ENCODE results near the gene SH3BP2.

The SH3BP2 gene

DNA sequence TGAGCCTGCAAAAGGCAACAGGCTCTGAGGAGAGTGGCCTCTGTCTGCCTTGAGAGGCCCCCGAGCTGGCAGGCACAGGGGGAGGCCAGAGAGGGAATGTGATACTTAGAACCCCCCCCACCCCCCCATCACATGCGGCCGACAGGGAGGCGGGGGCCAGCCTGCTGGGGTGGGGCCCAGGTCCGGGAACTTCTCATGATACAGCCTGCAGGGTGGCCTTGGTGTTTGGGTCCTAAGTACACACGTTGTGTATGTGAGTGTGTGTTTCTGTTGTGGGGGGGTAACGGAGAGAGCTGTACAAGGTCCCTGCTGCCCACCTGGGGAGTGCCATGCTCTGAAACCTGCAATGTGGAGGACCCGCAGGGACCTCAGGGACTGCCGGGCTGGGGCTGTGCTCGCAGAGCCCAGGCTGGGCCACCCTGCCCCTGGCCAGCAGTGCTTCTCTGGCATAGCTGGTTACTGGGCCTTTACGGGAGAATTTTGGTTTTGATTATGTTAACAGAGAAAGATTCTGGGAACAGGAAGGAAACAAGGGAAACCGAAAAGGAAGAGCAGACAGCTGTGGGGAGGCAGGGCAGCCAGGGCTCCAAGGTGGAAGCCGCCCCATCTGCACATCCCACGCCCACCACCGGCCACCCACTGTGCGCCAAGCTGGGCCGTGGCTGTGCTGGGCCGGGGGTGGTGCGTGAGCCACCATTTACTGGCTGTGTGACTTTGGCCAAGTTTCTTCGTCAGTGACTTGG lies 19.9 kb downstream of the SH3BP2 start:
- Histone ChIP-seq H3K4me3 (ENCODE audit: low read depth, low read length) (no peak overlapping the region), H3K9me3 (ENCODE audit: control insufficient read depth, insufficient read depth, low read length) (no peaks in the 10 kb centered on the region), H3K27me3 (ENCODE audit: control insufficient read depth, insufficient read depth, low read length) (peaks cover 5% of the 10 kb centered on the region), H3K36me3 (ENCODE audit: control insufficient read depth, insufficient read depth, low read length) (no peaks in the 10 kb centered on the region), H3K4me1 (ENCODE audit: control insufficient read depth, insufficient read depth, low read length) (no peaks in the 10 kb centered on the region), H3K9ac (ENCODE audit: low read depth, low read length) (no peak overlapping the region)

DNA sequence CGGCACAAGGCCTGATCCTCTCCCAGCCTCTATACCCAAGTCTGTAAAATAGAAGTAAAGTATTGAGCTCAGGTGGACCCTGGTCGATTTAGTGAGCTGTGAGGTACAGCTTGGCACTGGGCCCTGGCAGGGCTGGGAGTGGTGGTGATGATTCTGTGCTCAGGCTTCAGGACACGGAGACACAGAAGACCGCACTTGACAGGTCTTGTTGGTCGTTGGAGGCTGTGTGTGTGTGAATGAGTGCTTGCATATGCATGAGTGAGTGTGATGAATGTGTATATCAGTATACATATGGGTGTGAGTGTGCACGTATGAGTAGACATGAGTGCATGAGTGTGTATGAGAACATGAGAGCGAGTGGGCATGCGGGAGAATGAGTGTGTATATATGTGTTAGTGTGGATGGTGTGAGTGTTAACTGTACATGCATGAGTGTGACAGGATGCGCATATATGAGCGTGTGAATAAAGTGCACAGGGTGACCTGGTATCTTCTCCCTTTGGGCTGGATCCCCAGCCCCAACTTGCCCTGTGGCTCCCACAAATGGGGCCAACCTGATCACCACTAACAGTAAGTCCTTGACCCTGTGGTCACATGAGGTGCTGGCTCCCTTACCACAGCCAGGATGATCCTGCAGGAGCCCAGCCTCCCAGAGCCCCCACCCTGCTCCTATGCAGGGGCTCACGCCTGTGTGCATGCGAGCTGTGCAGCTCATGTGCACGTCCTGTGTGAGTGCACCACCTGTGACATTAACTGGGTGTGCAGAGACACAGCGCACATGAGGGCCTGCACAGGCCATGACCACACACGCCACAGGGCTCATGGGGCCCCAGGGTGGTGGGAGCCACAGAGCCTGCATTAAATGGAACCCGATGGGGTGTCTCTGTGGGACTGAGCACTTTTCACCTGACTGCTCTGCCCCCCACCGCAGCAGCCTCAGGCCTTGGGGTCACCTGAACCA lies 20.8 kb downstream of the SH3BP2 start:
- Histone ChIP-seq H3K36me3 (ENCODE audit: control insufficient read depth, insufficient read depth, low read length) (no peaks in the 10 kb centered on the region), H3K9me3 (ENCODE audit: control insufficient read depth, insufficient read depth, low read length) (no peaks in the 10 kb centered on the region), H3K4me1 (ENCODE audit: control insufficient read depth, insufficient read depth, low read length) (no peaks in the 10 kb centered on the region), H3K4me3 (ENCODE audit: low read depth, low read length) (no peak overlapping the region), H3K27me3 (ENCODE audit: control insufficient read depth, insufficient read depth, low read length) (peaks cover 5% of the 10 kb centered on the region), H3K9ac (ENCODE audit: low read depth, low read length) (no peak overlapping the region)

DNA sequence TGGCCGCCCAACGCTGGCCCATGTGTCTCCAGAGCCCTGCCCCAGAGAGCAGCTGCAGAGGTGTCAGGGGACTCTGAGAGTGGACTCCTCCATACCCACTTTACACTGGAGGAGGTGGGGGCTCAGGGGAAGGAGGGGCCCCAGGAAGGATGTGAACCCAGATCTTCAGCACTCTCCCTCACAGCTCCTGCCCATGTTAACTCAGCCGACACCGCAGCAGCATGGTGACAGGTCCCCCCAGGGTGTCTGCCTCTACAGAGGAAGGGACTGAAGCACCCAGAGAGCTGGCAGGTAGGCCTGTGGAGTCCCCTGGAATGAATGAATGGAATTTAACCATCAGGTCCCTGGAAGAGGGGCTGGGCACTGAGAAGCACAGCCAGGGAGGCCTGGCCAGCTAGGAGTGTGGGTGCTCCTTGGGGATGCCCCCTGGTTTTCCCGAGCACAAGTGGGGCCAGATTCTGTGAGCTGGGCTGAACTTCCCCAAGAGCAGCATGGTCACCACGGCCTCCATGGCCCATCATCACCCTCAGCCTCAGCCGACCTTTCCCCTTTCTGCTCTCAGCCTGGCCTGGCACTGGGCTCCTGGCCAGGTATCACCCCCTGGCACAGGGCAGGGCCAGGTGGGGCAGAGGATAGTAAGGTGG lies 21.9 kb downstream of the SH3BP2 start:
- Histone ChIP-seq H3K27me3 (ENCODE audit: control insufficient read depth, insufficient read depth, low read length) (peaks cover 5% of the 10 kb centered on the region), H3K4me3 (ENCODE audit: low read depth, low read length) (no peak overlapping the region), H3K4me1 (ENCODE audit: control insufficient read depth, insufficient read depth, low read length) (no peaks in the 10 kb centered on the region), H3K9me3 (ENCODE audit: control insufficient read depth, insufficient read depth, low read length) (no peaks in the 10 kb centered on the region), H3K9ac (ENCODE audit: low read depth, low read length) (no peak overlapping the region), H3K36me3 (ENCODE audit: control insufficient read depth, insufficient read depth, low read length) (no peaks in the 10 kb centered on the region)

DNA sequence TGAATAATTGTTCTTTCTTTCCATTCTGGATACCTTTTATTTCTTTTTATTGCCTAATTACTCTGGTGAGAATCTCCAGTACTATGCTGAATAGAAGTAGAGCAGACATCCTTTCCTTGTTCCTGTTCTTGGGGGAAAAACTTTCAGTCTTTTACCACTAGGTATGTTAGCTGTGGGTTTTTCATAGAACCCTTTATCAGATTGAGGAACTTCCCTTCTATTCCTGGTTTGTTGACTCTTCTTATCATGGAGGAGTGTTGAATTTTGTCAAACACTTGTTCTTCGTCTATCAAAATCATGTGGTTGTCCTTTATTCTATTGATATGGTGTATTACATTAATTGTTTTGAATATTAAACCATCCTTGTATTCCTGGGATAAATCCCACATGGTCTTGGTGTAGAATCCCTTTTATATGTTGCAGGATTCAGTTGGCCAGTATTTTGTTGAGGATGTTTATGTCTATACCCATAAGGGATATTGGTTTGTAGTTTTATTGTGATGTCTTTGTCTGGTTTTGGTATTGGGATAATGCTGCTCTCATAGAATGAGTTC lies 23.6 kb downstream of the SH3BP2 start:
- H3K36me3 ChIP-seq (ENCODE audit: control insufficient read depth, insufficient read depth, low read length): peaks cover 4% of the 10 kb centered on the region
- no peaks in the 10 kb centered on the region for H3K4me1 ChIP-seq (ENCODE audit: control insufficient read depth, insufficient read depth, low read length)
- no peaks in the 10 kb centered on the region for H3K9me3 ChIP-seq (ENCODE audit: control insufficient read depth, insufficient read depth, low read length)
- peaks cover 5% of the 10 kb centered on the region for H3K27me3 ChIP-seq (ENCODE audit: control insufficient read depth, insufficient read depth, low read length)
- no peak overlapping the region for H3K4me3 ChIP-seq (ENCODE audit: low read depth, low read length)
- H3K9ac ChIP-seq (ENCODE audit: low read depth, low read length): no peak overlapping the region

GRCh38 chr4:2817137-2817536 lies 24.3 kb downstream of the SH3BP2 start:
- Histone ChIP-seq H3K4me3 (ENCODE audit: low read depth, low read length) (no peak overlapping the region), H3K9me3 (ENCODE audit: control insufficient read depth, insufficient read depth, low read length) (no peaks in the 10 kb centered on the region), H3K36me3 (ENCODE audit: control insufficient read depth, insufficient read depth, low read length) (peaks cover 4% of the 10 kb centered on the region), H3K27me3 (ENCODE audit: control insufficient read depth, insufficient read depth, low read length) (peaks cover 5% of the 10 kb centered on the region), H3K4me1 (ENCODE audit: control insufficient read depth, insufficient read depth, low read length) (no peaks in the 10 kb centered on the region), H3K9ac (ENCODE audit: low read depth, low read length) (no peak overlapping the region)

DNA sequence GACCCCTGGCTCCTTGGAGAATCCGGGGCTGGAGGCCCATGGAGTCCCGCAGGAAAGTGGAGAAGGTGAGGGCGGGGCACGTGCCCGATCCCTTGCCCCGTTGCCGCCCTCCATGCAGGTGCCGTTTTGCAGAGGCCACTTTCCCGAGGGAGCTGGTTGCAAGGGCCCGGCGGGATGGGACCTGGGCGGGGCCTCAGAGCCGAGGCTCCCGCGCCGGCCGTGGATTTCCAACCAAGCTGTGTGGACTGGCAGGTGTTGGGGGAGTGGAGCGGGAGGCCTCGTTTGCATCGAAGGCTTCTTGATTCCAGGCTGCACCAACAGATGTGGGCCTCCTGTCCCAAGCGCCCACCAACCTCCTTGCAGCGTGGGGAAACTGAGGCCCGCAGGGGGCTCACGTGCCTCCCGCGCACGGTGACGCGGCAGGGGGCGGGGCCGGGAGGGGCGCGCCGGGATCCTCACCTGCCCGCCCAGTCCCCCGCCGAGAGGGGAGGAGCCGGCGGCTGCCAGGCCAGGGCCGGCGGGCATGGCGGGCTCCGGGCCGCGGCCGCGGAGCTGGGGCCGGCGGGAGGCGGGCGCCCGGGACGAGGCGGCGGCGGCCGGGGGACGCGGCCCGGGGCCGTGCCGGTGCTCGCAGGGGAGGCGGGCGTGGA lies 24.9 kb downstream of the SH3BP2 start:
- Histone ChIP-seq H3K9me3 (ENCODE audit: control insufficient read depth, insufficient read depth, low read length) (no peaks in the 10 kb centered on the region), H3K36me3 (ENCODE audit: control insufficient read depth, insufficient read depth, low read length) (peaks cover 4% of the 10 kb centered on the region), H3K9ac (ENCODE audit: low read depth, low read length) (no peak overlapping the region), H3K4me3 (ENCODE audit: low read depth, low read length) (peak overlapping the region; percentile 48), H3K4me1 (ENCODE audit: control insufficient read depth, insufficient read depth, low read length) (no peaks in the 10 kb centered on the region), H3K27me3 (ENCODE audit: control insufficient read depth, insufficient read depth, low read length) (peaks cover 5% of the 10 kb centered on the region)

DNA sequence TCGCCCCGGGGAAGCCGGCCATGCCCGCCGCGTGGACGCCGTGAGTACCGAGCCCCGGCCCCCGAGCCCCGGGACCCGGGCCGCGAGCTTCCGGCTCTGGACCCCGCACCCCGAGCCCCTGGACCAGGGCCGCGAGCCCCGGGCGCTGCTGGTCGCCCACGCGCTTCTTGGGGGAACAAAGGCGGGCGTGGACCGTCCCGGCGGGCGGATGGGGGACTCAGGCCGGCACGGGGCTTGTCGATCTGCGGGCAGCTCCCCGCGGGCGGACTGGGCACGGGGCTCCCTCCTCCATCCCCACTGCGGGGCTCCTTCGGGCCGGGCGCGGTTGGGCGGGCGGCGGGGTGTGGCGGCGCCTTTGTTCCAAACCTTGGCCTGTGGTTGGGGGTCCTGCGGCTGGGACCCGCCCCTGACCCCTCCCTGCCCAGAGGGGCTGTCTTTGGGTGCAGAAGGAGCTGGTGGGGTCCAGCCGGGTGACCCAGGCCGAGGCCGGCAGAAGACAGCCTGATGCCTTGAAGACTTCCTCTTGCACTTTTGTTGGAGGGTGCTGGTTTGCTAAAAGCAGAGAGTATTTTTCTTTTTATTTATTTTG lies 25.6 kb downstream of the SH3BP2 start:
- no peaks in the 10 kb centered on the region for H3K4me1 ChIP-seq (ENCODE audit: control insufficient read depth, insufficient read depth, low read length)
- H3K36me3 ChIP-seq (ENCODE audit: control insufficient read depth, insufficient read depth, low read length): peaks cover 9% of the 10 kb centered on the region
- peaks cover 5% of the 10 kb centered on the region for H3K27me3 ChIP-seq (ENCODE audit: control insufficient read depth, insufficient read depth, low read length)
- no peak overlapping the region for H3K9ac ChIP-seq (ENCODE audit: low read depth, low read length)
- H3K4me3 ChIP-seq (ENCODE audit: low read depth, low read length): peak overlapping the region; percentile 48
- no peaks in the 10 kb centered on the region for H3K9me3 ChIP-seq (ENCODE audit: control insufficient read depth, insufficient read depth, low read length)

GRCh38 chr4:2819244-2820215 lies 26.6 kb downstream of the SH3BP2 start:
- no peak overlapping the region for H3K9ac ChIP-seq (ENCODE audit: low read depth, low read length)
- H3K4me1 ChIP-seq (ENCODE audit: control insufficient read depth, insufficient read depth, low read length): no peaks in the 10 kb centered on the region
- H3K9me3 ChIP-seq (ENCODE audit: control insufficient read depth, insufficient read depth, low read length): no peaks in the 10 kb centered on the region
- peaks cover 5% of the 10 kb centered on the region for H3K27me3 ChIP-seq (ENCODE audit: control insufficient read depth, insufficient read depth, low read length)
- peaks cover 18% of the 10 kb centered on the region for H3K36me3 ChIP-seq (ENCODE audit: control insufficient read depth, insufficient read depth, low read length)
- no peak overlapping the region for H3K4me3 ChIP-seq (ENCODE audit: low read depth, low read length)

GRCh38 chr4:2820216-2820982 lies 27.5 kb downstream of the SH3BP2 start:
- peak overlapping the region; percentile 8 for H3K9ac ChIP-seq (ENCODE audit: low read depth, low read length)
- no peaks in the 10 kb centered on the region for H3K9me3 ChIP-seq (ENCODE audit: control insufficient read depth, insufficient read depth, low read length)
- no peaks in the 10 kb centered on the region for H3K4me1 ChIP-seq (ENCODE audit: control insufficient read depth, insufficient read depth, low read length)
- H3K4me3 ChIP-seq (ENCODE audit: low read depth, low read length): no peak overlapping the region
- H3K27me3 ChIP-seq (ENCODE audit: control insufficient read depth, insufficient read depth, low read length): peaks cover 5% of the 10 kb centered on the region
- peaks cover 27% of the 10 kb centered on the region for H3K36me3 ChIP-seq (ENCODE audit: control insufficient read depth, insufficient read depth, low read length)
